Dedifferentiated amniotic fluid mesenchymal stem cell (primary cell): ENCODE results near the gene XKRX.
A peak's percentile ranks its signal among the peaks of the same experiment; 100 is the strongest.

ENCODE experiments used
- DNase-seq: peaks from one replicate; pipeline ENCODE4 v3.0.0-alpha.2; 2016; ENCODE audit errors: extremely low spot score

The XKRX gene

GRCh38 chrX:100895365-100896075, 33.2 kb downstream of the XKRX start:
- DNase-seq, result no peak

GRCh38 chrX:100883654-100884053, 45.1 kb downstream of the XKRX start:
- no peak for DNase-seq

DNA sequence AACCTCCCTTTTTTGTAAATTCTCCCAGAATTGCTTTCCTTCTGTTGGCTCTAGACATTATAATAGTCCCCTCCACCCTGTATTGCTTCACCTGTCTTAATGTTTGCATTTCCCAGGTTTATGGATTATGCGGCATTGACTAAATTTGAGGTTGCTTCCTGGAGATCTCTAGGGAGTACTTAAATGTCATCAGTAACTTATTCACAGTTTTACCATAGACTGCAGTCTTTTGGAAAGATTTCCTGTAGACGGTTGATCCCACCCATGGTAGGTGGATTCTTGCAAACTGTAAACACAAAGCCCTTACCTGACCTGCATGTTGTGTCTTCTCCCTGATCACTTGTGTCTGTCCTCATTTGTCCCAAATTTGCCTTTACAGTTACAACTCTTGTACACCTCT, 48.3 kb downstream of the XKRX start:
- DNase-seq, result peak; percentile 1

- DNase-seq, result no peak
These were observed 54.4 kb downstream of the XKRX start, which contains the start of gene NOX1 for GRCh38 chrX:100874325-100874724. TSS of gene NOX1 (minus strand) at chrX:100874359. CDS start at chrX:100874139, 220 bp downstream.

DNA sequence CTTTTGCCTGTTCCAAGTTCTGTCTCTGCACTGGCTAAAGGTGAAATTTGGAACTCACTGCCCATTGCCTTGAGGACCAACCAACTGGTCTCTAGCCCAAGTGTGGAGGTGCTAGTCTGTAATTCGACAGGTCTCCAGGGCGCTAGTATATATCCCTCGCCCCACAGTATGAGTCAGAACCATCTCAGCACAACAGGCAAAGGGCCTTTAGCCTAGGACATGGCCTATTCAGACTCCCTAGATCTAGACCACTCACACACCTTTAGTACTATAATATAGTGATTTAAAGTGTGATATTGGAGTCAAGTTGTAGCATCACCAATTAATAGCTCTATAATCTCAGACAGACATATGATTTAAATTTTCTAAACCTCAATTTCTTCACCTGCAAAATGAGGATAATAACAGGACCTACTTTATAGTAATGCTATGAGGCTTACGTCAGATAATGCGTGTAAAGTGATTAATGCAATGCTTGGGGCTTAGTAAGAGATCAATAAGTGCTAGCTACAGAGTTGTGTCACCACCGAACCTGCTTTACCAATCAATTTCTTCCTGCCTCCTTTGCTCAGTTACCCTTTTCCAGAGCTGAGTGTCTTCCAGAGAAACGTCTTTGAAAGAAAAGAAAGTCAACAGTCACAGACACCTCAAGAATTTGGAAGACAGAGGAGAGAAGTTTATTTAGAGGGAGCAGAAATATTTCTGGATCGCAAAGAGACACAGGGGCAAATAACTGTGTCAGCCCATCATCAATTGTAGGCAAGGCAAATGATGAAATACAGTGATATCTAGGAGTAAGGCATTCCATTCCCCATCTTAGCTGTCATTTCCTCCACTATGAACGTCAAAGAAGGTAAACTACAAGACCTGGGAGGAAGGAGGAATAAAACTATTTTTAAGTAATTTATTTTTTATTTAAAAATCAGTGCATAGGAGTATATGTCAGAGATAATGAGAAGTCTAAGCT, 56.8 kb downstream of the XKRX start:
- DNase-seq, result peak; percentile 7

GRCh38 chrX:100870527-100870926, 58.2 kb downstream of the XKRX start:
- DNase-seq, result no peak

GRCh38 chrX:100868273-100868672, 60.4 kb downstream of the XKRX start:
- DNase-seq, result no peak

DNA sequence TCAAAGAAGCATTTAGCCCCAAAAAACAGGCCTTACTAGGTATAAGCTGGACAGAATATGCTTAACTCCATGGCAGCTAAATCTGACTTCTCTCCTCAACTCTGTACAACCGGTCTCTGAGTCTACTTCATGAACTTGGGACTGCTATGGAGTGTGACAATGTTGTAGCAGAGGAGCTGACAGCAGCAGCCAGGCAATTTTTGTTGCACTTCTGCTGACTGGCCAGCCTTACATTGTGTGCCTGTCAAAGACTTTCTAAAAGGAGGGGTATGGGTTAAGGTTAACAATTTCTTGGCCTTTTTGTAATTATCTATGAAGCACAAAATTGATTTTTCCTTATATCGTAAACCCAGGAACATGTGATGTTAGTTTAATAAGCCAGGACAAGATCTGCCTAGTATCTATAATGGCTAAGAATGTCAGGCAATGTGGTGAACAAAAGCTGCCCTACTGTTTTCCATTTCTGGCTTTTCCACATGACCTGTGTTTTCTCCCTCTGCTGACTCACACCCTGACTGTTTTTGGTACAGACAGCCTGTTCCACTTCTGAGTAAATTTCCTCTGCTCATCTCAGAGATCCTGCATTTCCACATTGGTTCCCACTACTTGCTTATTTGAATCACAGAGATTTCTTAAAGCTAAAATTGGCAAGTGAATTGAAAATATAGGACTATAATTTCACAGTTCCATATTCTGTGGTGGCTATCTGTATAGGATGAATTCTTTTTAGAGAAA, 63.9 kb downstream of the XKRX start:
- DNase-seq, result no peak
